Right renal cortex interstitium (tissue), 3 donors: ENCODE data around the gene INPP5D. TPM values are rescaled to one million over a fixed set of nuclear protein-coding genes. Genes with fewer than 3 reads are reported as not detected.
"Not testable (repeated sequence)": the region's sequence is repeated elsewhere in the genome, so short reads cannot be mapped to it uniquely, and the experiment has no call there.

ENCODE experiments used
- DNase-seq, 3 donors: peaks; one replicate each; pipeline ENCODE4 v3.0.0-alpha.2; 2013; ENCODE audit warnings: low read depth in 3 of 3, low spot score in 2 of 3
- polyA plus RNA-seq, 3 donors: library from polyadenylated mRNA; unstranded; fragments of 120-200 nt; gene quantifications; one replicate each; pipeline ENCODE4 v1.2.1, GENCODE V29; 2013; ENCODE audit not compliant: insufficient read length in 3 of 3

The INPP5D gene
- polyA plus RNA-seq = 1 to 10 TPM; 6.2 to 6.7 (median 6.5) TPM

GRCh38 chr2:233059797-233060500 is at the start of gene INPP5D:
INPP5D (plus strand) TSS chr2:233060342; CDS start chr2:233060479, 137 bp downstream.
- no peak for DNase-seq

DNA sequence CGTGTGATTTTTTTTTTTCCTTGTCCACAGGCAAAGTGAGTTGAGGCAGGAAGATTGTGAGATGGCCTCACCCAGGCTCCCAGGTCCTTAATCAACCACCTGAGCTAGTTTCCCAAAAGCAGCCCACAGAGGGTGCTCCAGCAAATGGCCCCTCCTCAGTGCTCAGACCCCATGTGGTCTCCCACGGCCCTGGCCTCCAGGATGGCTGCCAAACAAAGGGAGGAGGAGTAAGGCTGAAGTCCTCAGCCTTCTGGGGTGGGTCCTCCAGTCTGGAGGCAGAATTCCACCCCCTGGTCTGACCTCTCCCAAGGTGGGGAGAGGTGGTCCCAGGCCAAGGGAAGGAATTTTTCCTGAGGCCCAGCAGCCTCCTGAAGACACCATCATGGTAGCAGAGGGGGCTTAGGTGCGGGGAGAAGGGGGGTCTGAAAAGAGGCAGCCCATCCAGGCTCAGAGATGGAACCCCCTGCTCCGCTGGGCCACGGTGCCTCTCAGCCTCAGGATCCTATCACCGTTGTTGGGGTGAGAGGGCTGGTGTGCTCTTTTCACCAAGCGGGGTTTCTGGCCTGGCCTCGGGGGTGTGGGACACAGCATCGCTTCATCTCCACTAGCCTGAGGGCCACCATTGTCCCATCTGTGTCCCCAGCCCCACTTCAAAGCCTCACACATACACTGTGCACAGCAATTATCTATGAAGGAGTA is 49.4 kb upstream of the INPP5D start:
- no peak for DNase-seq

GRCh38 chr2:233011268-233011650 is 48.9 kb upstream of the INPP5D start:
- no peak for DNase-seq

- DNase-seq = no peak
Measured at GRCh38 chr2:233011702-233012131, 48.4 kb upstream of the INPP5D start.

DNA sequence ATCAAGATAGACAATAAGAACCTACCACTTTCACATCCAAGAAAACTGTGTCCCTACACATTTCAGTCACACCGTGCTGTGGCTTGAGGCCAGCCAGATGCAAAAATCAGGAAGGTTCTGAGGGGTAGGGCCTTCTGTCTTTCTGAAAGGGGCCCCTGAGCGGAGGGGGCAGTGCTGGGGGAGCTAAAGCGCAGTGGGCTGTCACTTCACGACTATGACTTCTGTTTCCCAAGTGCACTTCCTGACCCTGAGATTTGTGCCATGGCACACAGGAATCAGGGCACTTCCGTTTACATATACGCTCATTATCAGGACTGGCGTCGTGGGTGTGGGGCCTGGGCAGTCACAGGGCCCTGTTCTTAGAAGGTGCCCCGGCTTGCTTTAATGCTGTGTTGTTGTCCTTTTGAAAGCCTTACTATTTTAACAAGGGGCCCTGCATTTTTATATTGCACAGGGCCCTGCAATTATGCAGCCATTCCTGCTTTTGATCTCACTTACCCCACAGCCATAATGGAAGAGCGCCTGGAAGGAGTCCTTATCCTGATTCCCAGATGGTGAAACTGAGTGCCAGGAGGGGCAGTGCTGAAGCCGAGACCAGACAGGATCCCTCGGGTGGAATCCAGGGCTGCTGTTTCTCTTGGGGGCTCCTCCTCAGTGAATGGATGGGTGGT is 47.7 kb upstream of the INPP5D start:
- no peak for DNase-seq

DNA sequence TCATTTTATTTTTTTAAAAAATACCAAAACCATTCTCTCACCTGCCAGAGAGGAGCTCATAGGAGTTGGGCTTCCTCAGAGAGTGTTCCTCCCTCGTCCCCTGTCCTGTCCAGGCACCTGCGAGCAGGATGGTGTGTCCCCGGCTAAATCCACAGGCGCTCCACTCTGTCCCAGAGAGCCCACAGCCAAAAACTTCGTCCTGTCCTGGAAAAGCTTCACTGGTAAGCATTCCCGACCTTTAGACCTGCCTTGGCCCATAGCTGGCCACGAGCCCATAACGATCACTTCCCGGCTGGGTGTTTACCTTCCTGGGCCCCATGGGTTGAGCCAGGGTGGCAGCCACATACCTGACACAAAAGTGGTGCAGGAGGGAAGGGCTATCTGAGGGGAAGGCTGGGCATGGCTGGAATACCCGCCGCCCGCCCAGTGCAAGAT is 47.1 kb upstream of the INPP5D start, which contains the start of gene NGEF:
Gene NGEF (minus strand): TSS at position 230 of the 435 bp plus-strand sequence. CDS start 38,366 bp downstream, outside the sequence.
- DNase-seq = no peak

GRCh38 chr2:233013650-233014049 is 46.5 kb upstream of the INPP5D start:
- no peak for DNase-seq

DNA sequence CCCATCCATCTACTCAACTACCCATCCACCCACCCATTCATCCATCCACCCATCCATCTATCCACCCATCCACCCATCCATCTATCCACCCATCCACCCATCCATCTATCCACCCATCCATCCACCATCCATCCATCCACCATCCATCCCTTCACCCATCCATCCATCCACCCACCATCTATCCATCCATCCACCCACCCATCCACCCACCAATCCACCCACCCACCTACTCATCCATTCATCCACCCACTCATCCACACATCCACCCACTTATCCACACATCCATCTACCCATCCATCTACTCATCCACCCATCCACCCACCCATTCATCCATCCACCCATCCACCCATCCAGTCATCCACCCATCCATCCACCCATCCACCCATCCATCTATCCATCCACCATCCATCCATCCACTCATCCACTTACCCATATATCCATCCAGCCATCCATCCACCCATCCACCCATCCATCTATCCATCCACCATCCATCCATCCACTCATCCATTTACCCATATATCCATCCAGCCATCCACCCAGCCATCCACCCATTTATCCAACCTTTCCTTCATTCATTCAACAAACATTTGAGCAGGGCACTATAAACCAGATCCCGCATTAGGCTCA is 45.0 kb upstream of the INPP5D start:
- DNase-seq = no peak

- DNase-seq = no peak
Measured at GRCh38 chr2:233017947-233018346, 42.2 kb upstream of the INPP5D start.

DNA sequence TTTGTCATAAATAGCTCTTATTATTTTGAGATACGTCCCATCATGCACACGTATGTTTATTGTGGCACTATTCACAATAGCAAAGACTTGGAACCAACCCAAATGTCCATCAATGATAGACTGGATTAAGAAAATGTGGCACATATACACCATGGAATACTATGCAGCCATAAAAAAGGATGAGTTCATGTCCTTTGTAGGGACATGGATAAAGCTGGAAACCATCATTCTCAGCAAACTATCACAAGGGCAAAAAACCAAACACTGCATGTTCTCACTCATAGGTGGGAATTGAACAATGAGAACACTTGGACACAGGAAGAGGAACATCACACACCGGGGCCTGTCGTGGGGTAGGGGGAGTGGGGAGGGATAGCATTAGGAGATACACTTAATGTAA is 40.5 kb upstream of the INPP5D start:
- not testable (repeated sequence) for DNase-seq

GRCh38 chr2:233020454-233020853 is 39.7 kb upstream of the INPP5D start:
- no peak for DNase-seq

- no peak for DNase-seq
Measured at GRCh38 chr2:233021771-233022170, 38.4 kb upstream of the INPP5D start.

GRCh38 chr2:233022561-233022960 is 37.6 kb upstream of the INPP5D start:
- no peak for DNase-seq

GRCh38 chr2:233023007-233023760 is 37.0 kb upstream of the INPP5D start:
- no peak for DNase-seq

GRCh38 chr2:233023761-233024410 is 36.3 kb upstream of the INPP5D start:
- DNase-seq = no peak

DNA sequence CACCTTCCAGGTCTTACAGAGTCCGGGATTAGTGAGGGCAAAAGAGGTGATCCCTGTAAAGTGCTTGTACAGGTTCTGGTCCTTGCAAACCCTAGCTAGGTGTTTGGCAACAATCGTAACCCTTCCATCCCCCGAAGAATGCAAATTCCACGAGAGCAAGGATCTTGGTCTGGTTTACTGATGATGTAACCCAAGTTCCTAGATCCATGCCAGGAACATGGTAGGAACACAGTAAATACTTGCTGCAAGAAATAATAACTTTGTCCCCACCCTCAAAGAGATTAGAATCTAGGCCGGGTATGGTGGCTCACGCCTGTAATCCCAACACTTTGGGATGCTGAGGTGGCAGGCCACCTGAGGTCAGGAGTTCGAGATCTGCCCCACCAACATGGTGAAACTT is 34.4 kb upstream of the INPP5D start:
- DNase-seq = no peak

DNA sequence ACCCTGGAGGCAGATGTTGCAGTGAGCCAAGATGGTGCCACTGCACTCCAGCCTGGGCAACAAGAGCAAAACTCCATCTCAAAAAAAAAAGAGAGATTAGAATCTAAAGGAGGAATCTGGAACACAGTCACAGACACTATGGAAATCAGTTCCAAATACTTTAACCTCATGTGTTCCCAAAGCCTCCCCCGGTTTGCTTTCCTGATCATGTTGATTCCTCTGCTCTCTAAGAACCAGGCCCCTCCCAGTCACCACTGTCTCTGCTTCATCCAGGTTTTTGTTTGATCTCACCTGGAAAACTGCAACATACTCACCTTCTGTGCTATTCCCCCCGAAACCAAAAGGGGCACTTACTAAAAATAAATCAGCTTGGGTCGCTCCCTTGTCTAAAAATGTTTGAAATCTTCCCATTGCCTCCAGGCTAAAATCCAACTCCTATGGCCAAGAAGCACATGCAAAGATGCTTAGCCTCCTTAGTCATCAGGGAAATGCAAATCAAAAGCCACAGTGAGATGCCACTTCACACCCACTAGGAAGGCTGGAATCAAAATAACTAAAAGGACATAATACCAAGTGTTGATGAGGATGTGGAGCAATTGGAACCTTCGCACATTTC is 33.8 kb upstream of the INPP5D start:
- DNase-seq = no peak

GRCh38 chr2:233029321-233029720 is 30.8 kb upstream of the INPP5D start:
- no peak for DNase-seq
